WTC11 (cell line): ENCODE measurements around the gene GLI2. TPM values are rescaled to one million over a fixed set of nuclear protein-coding genes. Genes with fewer than 3 reads are reported as not detected.

Source experiments
- ATAC-seq: fragments of 200-7000 bp; cut with Tn5 transposase; 2 replicates; pipeline ENCODE4 v1.10.0; 2021; ENCODE audit warnings: mild to moderate bottlenecking, moderate library complexity
- CTCF ChIA-PET: fragments of 300-600 bp; sonication (Branson Sonifier 250); formaldehyde crosslinking; loops from one replicate; lab custom pipeline; 2021; ENCODE audit warnings: antibody characterized with exemption; lab: Charles Lee
- POLR2A ChIA-PET: fragments of 350-600 bp; sonication (Branson Sonifier 250); formaldehyde crosslinking; loops from one replicate; lab custom pipeline; 2021; ENCODE audit warnings: antibody characterized with exemption; lab: Charles Lee
- DNase-seq: peaks from one replicate; pipeline ENCODE4 v3.0.0; 2021; ENCODE audit warnings: low spot score
- H3K27ac Mint-ChIP-seq: 2 replicates; pipeline ENCODE4 v1.8.0; 2021; ENCODE audit warnings: mixed read lengths
- H3K27me3 Mint-ChIP-seq: 2 replicates; pipeline ENCODE4 v1.8.0; 2021; ENCODE audit warnings: low read depth, mild to moderate bottlenecking, moderate library complexity, mixed read lengths
- H3K36me3 Mint-ChIP-seq: 2 replicates; pipeline ENCODE4 v1.8.0; 2021; ENCODE audit warnings: mixed read lengths
- H3K4me1 Mint-ChIP-seq: 2 replicates; pipeline ENCODE4 v1.8.0; 2022; ENCODE audit warnings: mixed read lengths
- H3K4me3 Mint-ChIP-seq: 2 replicates; pipeline ENCODE4 v1.8.0; 2021; ENCODE audit warnings: mild to moderate bottlenecking, moderate library complexity, mixed read lengths
- H3K9me3 Mint-ChIP-seq: 2 replicates; pipeline ENCODE4 v1.8.0; 2021; ENCODE audit warnings: mixed read lengths
- ETV6 ChIP-seq: sonication (generic); formaldehyde crosslinking; IDR thresholded peaks from 2 replicates; pipeline ENCODE4 v1.8.1; 2022; ENCODE audit warnings: mild to moderate bottlenecking, missing genetic modification reagents
- JUN ChIP-seq: sonication (generic); formaldehyde crosslinking; IDR thresholded peaks from 2 replicates; pipeline ENCODE4 v1.8.0; 2023; ENCODE audit warnings: mild to moderate bottlenecking, missing genetic modification reagents
- NR2C2 ChIP-seq: sonication (generic); formaldehyde crosslinking; IDR thresholded peaks from 2 replicates; pipeline ENCODE4 v1.8.0; 2022; ENCODE audit warnings: mild to moderate bottlenecking, missing genetic modification reagents
- NR3C1 ChIP-seq: sonication (generic); formaldehyde crosslinking; conservative IDR thresholded peaks from 2 replicates; pipeline ENCODE4 v1.8.1; 2023; ENCODE audit warnings: low read depth, mild to moderate bottlenecking, missing genetic modification reagents
- OVOL2 ChIP-seq: fragments of 250-450 bp; sonication (Bioruptor Pico); IDR thresholded peaks from 2 replicates; pipeline ENCODE4 v1.9.0; 2021; ENCODE audit warnings: mild to moderate bottlenecking, borderline replicate concordance
- RELA ChIP-seq: sonication (generic); formaldehyde crosslinking; IDR thresholded peaks from 2 replicates; pipeline ENCODE4 v1.8.1; 2022; ENCODE audit warnings: missing genetic modification reagents, mild to moderate bottlenecking, borderline replicate concordance
- RORB ChIP-seq: fragments of 250-450 bp; sonication (Bioruptor Pico); IDR thresholded peaks from 2 replicates; pipeline ENCODE4 v1.9.0; 2021; ENCODE audit warnings: mild to moderate bottlenecking
- SOX15 ChIP-seq: fragments of 250-450 bp; sonication (Bioruptor Pico); IDR thresholded peaks from 2 replicates; pipeline ENCODE4 v1.9.0; 2021; ENCODE audit warnings: mild to moderate bottlenecking
- TEAD1 ChIP-seq: sonication (generic); formaldehyde crosslinking; IDR thresholded peaks from 2 replicates; pipeline ENCODE4 v1.8.0; 2022; ENCODE audit warnings: mild to moderate bottlenecking, missing genetic modification reagents
- TP53 ChIP-seq: sonication (generic); formaldehyde crosslinking; IDR thresholded peaks from 2 replicates; pipeline ENCODE4 v1.8.1; 2023; ENCODE audit warnings: mild to moderate bottlenecking, missing genetic modification reagents
- total RNA-seq: library from RNA; stranded (reverse); gene quantifications from 3 replicates; pipeline ENCODE4 v1.2.3, GENCODE V29; 2021
- TF ChIP-seq, protein P1 (sequence below): sonication (generic); formaldehyde crosslinking; IDR thresholded peaks from 2 replicates; pipeline ENCODE4 v1.8.0; 2022; ENCODE audit warnings: mild to moderate bottlenecking, missing genetic modification reagents
- TF ChIP-seq, protein P2 (sequence below): sonication (generic); formaldehyde crosslinking; IDR thresholded peaks from 2 replicates; pipeline ENCODE4 v1.8.0; 2023; ENCODE audit warnings: mild to moderate bottlenecking, missing genetic modification reagents
- TF ChIP-seq, protein P3 (sequence below): sonication (generic); formaldehyde crosslinking; IDR thresholded peaks from 2 replicates; pipeline ENCODE4 v1.8.0; 2023; ENCODE audit warnings: missing genetic modification reagents, mild to moderate bottlenecking, borderline replicate concordance
- TF ChIP-seq, protein P4 (sequence below): fragments of 250-450 bp; sonication (Bioruptor Pico); IDR thresholded peaks from 2 replicates; pipeline ENCODE4 v1.9.0; 2021; ENCODE audit warnings: moderate library complexity, mild to moderate bottlenecking, inconsistent platforms, borderline replicate concordance
- TF ChIP-seq, protein P5 (sequence below): sonication (generic); formaldehyde crosslinking; IDR thresholded peaks from 2 replicates; pipeline ENCODE4 v1.8.0; 2022; ENCODE audit warnings: missing genetic modification reagents
- TF ChIP-seq, protein P6 (sequence below): fragments of 250-450 bp; sonication (Bioruptor Pico); IDR thresholded peaks from 2 replicates; pipeline ENCODE4 v1.9.0; 2021; ENCODE audit warnings: mild to moderate bottlenecking
- TF ChIP-seq, protein P7 (sequence below): sonication (generic); formaldehyde crosslinking; IDR thresholded peaks from 2 replicates; pipeline ENCODE4 v1.8.0; 2022; ENCODE audit warnings: mild to moderate bottlenecking, missing genetic modification reagents
- TF ChIP-seq, protein P8 (sequence below): sonication (generic); formaldehyde crosslinking; conservative IDR thresholded peaks from 2 replicates; pipeline ENCODE4 v1.8.1; 2022; ENCODE audit warnings: mild to moderate bottlenecking, missing genetic modification reagents
- TF ChIP-seq, protein P9 (sequence below): sonication (generic); formaldehyde crosslinking; IDR thresholded peaks from 2 replicates; pipeline ENCODE4 v1.8.0; 2022; ENCODE audit warnings: mild to moderate bottlenecking, missing genetic modification reagents

The GLI2 gene
- total RNA-seq, 1 experiment from 2014 or later: 60.9 TPM

DNA sequence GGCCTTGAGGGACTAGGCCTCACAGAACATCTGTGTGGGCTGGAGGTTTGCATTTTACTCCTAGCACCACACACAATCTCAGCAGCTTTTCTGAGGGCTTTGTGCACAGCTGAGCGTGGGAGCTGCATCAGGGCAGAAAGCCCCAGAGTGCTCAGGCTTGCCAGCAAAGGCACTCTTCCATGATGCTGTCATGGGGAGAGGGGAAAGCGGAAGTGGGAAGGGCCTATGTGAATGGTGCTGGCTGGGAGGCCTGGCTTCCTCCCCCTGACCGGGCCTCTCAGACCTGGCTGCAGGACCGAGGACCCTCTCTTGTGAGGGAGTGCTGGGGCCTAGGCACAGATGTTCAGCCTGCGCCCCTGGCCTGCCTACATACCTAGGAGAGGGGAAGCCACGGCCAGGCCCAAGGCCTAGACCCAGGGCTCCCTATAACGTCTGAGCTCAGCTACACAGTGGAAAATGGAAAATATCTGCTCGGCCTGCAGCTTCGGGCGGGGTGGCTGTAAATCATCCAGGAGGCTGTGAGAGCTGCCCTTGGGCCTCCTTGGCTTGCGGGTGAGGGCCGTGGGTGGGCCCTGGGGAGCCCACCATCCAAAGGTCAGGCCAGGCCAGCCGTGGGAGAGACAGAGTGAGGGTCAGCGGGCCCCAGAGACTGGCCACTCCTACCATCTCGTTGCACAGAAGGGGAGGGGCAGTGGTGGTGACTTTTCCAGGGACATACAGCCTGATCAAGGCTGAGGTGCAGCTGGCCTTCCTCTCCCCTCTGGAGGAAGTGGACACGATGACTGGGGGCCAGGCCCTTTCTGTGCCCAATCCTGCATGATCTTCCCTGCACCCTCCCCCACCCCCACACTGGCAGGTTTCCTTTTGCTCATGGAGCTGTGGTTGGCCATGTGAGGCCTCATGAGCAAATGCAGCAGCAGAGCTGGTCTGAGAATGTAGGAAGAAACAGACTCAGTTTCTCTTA lies 22.8 kb downstream of the GLI2 start:
- peaks cover 68% of the 10 kb centered on the region for H3K4me1 Mint-ChIP-seq
- no peaks in the 10 kb centered on the region for H3K27me3 Mint-ChIP-seq
- H3K4me3 Mint-ChIP-seq: no peak overlapping the region
- POLR2A ChIA-PET: interaction anchor here (0.7 to 2.6 kb wide), 4 partner anchors 13 to 317 kb away, joined by 3 to 9 read pairs (median 5); no protein-coding TSS in a partner anchor
- peak overlapping the region; percentile 86 for H3K27ac Mint-ChIP-seq
- peak; percentile 21 for DNase-seq
- peak; percentile 78 for ATAC-seq
- peaks cover 2% of the 10 kb centered on the region; the same call in 1 of the 2 replicates for H3K36me3 Mint-ChIP-seq
- H3K9me3 Mint-ChIP-seq: no peaks in the 10 kb centered on the region
- CTCF ChIA-PET: interaction anchor here (0.7 to 2.5 kb wide), 9 partner anchors 15 to 337 kb away, joined by 3 to 7 read pairs (median 3); no protein-coding TSS in a partner anchor
- no peak for TF ChIP-seq SOX15 (CRISPR knock-in tag)
- TF ChIP-seq, protein P1, sequence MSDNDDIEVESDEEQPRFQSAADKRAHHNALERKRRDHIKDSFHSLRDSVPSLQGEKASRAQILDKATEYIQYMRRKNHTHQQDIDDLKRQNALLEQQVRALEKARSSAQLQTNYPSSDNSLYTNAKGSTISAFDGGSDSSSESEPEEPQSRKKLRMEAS: peak; percentile 51
- TF ChIP-seq, protein P2, sequence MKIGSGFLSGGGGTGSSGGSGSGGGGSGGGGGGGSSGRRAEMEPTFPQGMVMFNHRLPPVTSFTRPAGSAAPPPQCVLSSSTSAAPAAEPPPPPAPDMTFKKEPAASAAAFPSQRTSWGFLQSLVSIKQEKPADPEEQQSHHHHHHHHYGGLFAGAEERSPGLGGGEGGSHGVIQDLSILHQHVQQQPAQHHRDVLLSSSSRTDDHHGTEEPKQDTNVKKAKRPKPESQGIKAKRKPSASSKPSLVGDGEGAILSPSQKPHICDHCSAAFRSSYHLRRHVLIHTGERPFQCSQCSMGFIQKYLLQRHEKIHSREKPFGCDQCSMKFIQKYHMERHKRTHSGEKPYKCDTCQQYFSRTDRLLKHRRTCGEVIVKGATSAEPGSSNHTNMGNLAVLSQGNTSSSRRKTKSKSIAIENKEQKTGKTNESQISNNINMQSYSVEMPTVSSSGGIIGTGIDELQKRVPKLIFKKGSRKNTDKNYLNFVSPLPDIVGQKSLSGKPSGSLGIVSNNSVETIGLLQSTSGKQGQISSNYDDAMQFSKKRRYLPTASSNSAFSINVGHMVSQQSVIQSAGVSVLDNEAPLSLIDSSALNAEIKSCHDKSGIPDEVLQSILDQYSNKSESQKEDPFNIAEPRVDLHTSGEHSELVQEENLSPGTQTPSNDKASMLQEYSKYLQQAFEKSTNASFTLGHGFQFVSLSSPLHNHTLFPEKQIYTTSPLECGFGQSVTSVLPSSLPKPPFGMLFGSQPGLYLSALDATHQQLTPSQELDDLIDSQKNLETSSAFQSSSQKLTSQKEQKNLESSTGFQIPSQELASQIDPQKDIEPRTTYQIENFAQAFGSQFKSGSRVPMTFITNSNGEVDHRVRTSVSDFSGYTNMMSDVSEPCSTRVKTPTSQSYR (CRISPR knock-in tag): no peak
- TF ChIP-seq, protein P3, sequence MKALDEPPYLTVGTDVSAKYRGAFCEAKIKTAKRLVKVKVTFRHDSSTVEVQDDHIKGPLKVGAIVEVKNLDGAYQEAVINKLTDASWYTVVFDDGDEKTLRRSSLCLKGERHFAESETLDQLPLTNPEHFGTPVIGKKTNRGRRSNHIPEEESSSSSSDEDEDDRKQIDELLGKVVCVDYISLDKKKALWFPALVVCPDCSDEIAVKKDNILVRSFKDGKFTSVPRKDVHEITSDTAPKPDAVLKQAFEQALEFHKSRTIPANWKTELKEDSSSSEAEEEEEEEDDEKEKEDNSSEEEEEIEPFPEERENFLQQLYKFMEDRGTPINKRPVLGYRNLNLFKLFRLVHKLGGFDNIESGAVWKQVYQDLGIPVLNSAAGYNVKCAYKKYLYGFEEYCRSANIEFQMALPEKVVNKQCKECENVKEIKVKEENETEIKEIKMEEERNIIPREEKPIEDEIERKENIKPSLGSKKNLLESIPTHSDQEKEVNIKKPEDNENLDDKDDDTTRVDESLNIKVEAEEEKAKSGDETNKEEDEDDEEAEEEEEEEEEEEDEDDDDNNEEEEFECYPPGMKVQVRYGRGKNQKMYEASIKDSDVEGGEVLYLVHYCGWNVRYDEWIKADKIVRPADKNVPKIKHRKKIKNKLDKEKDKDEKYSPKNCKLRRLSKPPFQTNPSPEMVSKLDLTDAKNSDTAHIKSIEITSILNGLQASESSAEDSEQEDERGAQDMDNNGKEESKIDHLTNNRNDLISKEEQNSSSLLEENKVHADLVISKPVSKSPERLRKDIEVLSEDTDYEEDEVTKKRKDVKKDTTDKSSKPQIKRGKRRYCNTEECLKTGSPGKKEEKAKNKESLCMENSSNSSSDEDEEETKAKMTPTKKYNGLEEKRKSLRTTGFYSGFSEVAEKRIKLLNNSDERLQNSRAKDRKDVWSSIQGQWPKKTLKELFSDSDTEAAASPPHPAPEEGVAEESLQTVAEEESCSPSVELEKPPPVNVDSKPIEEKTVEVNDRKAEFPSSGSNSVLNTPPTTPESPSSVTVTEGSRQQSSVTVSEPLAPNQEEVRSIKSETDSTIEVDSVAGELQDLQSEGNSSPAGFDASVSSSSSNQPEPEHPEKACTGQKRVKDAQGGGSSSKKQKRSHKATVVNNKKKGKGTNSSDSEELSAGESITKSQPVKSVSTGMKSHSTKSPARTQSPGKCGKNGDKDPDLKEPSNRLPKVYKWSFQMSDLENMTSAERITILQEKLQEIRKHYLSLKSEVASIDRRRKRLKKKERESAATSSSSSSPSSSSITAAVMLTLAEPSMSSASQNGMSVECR (CRISPR knock-in tag): 0 out of 2 replicates have a peak, but pooled peaks have one; percentile 51
- no peak for TF ChIP-seq OVOL2 (CRISPR knock-in tag)
- TF ChIP-seq TP53 (CRISPR knock-in tag): no peak
- no peak for TF ChIP-seq RELA (CRISPR knock-in tag)
- TF ChIP-seq, protein P4, sequence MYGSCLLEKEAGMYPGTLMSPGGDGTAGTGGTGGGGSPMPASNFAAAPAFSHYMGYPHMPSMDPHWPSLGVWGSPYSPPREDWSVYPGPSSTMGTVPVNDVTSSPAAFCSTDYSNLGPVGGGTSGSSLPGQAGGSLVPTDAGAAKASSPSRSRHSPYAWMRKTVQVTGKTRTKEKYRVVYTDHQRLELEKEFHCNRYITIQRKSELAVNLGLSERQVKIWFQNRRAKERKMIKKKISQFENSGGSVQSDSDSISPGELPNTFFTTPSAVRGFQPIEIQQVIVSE (CRISPR knock-in tag): no peak
- TF ChIP-seq TEAD1 (CRISPR knock-in tag): 0 out of 2 replicates have a peak, but pooled peaks have one; percentile 31
- TF ChIP-seq, protein P5, sequence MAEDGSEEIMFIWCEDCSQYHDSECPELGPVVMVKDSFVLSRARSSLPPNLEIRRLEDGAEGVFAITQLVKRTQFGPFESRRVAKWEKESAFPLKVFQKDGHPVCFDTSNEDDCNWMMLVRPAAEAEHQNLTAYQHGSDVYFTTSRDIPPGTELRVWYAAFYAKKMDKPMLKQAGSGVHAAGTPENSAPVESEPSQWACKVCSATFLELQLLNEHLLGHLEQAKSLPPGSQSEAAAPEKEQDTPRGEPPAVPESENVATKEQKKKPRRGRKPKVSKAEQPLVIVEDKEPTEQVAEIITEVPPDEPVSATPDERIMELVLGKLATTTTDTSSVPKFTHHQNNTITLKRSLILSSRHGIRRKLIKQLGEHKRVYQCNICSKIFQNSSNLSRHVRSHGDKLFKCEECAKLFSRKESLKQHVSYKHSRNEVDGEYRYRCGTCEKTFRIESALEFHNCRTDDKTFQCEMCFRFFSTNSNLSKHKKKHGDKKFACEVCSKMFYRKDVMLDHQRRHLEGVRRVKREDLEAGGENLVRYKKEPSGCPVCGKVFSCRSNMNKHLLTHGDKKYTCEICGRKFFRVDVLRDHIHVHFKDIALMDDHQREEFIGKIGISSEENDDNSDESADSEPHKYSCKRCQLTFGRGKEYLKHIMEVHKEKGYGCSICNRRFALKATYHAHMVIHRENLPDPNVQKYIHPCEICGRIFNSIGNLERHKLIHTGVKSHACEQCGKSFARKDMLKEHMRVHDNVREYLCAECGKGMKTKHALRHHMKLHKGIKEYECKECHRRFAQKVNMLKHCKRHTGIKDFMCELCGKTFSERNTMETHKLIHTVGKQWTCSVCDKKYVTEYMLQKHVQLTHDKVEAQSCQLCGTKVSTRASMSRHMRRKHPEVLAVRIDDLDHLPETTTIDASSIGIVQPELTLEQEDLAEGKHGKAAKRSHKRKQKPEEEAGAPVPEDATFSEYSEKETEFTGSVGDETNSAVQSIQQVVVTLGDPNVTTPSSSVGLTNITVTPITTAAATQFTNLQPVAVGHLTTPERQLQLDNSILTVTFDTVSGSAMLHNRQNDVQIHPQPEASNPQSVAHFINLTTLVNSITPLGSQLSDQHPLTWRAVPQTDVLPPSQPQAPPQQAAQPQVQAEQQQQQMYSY (CRISPR knock-in tag): no peak
- no peak for TF ChIP-seq ETV6 (CRISPR knock-in tag)
- TF ChIP-seq, protein P6, sequence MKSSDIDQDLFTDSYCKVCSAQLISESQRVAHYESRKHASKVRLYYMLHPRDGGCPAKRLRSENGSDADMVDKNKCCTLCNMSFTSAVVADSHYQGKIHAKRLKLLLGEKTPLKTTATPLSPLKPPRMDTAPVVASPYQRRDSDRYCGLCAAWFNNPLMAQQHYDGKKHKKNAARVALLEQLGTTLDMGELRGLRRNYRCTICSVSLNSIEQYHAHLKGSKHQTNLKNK (CRISPR knock-in tag): no peak
- TF ChIP-seq NR2C2 (CRISPR knock-in tag): no peak
- TF ChIP-seq, protein P7, sequence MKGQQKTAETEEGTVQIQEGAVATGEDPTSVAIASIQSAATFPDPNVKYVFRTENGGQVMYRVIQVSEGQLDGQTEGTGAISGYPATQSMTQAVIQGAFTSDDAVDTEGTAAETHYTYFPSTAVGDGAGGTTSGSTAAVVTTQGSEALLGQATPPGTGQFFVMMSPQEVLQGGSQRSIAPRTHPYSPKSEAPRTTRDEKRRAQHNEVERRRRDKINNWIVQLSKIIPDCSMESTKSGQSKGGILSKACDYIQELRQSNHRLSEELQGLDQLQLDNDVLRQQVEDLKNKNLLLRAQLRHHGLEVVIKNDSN: 0 out of 2 replicates have a peak, but pooled peaks have one; percentile 25
- no peak for TF ChIP-seq RORB (CRISPR knock-in tag)
- 0 out of 2 replicates have a peak, but pooled peaks have one; percentile 39 for TF ChIP-seq NR3C1 (CRISPR knock-in tag)
- TF ChIP-seq JUN: 0 out of 2 replicates have a peak, but pooled peaks have one; percentile 34
- TF ChIP-seq, protein P8, sequence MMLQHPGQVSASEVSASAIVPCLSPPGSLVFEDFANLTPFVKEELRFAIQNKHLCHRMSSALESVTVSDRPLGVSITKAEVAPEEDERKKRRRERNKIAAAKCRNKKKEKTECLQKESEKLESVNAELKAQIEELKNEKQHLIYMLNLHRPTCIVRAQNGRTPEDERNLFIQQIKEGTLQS (CRISPR knock-in tag): no peak
- TF ChIP-seq, protein P9, sequence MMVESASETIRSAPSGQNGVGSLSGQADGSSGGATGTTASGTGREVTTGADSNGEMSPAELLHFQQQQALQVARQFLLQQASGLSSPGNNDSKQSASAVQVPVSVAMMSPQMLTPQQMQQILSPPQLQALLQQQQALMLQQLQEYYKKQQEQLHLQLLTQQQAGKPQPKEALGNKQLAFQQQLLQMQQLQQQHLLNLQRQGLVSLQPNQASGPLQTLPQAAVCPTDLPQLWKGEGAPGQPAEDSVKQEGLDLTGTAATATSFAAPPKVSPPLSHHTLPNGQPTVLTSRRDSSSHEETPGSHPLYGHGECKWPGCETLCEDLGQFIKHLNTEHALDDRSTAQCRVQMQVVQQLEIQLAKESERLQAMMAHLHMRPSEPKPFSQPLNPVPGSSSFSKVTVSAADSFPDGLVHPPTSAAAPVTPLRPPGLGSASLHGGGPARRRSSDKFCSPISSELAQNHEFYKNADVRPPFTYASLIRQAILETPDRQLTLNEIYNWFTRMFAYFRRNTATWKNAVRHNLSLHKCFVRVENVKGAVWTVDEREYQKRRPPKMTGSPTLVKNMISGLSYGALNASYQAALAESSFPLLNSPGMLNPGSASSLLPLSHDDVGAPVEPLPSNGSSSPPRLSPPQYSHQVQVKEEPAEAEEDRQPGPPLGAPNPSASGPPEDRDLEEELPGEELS (CRISPR knock-in tag): no peak
